WTC11 (cell line): ENCODE results near the gene ZBTB48. TPM values are rescaled to one million over a fixed set of nuclear protein-coding genes. Genes with fewer than 3 reads are reported as not detected.

ENCODE experiments used
- ATAC-seq: fragments of 200-7000 bp; cut with Tn5 transposase; 2 replicates; pipeline ENCODE4 v1.10.0; 2021; ENCODE audit warnings: mild to moderate bottlenecking, moderate library complexity
- CTCF ChIA-PET: fragments of 300-600 bp; sonication (Branson Sonifier 250); formaldehyde crosslinking; loops from one replicate; lab custom pipeline; 2021; ENCODE audit warnings: antibody characterized with exemption; lab: Charles Lee
- POLR2A ChIA-PET: fragments of 350-600 bp; sonication (Branson Sonifier 250); formaldehyde crosslinking; loops from one replicate; lab custom pipeline; 2021; ENCODE audit warnings: antibody characterized with exemption; lab: Charles Lee
- DNase-seq: peaks from one replicate; pipeline ENCODE4 v3.0.0; 2021; ENCODE audit warnings: low spot score
- H3K27ac Mint-ChIP-seq: 2 replicates; pipeline ENCODE4 v1.8.0; 2021; ENCODE audit warnings: mixed read lengths
- H3K27me3 Mint-ChIP-seq: 2 replicates; pipeline ENCODE4 v1.8.0; 2021; ENCODE audit warnings: low read depth, mild to moderate bottlenecking, moderate library complexity, mixed read lengths
- H3K36me3 Mint-ChIP-seq: 2 replicates; pipeline ENCODE4 v1.8.0; 2021; ENCODE audit warnings: mixed read lengths
- H3K4me1 Mint-ChIP-seq: 2 replicates; pipeline ENCODE4 v1.8.0; 2022; ENCODE audit warnings: mixed read lengths
- H3K4me3 Mint-ChIP-seq: 2 replicates; pipeline ENCODE4 v1.8.0; 2021; ENCODE audit warnings: mild to moderate bottlenecking, moderate library complexity, mixed read lengths
- H3K9me3 Mint-ChIP-seq: 2 replicates; pipeline ENCODE4 v1.8.0; 2021; ENCODE audit warnings: mixed read lengths
- ATF2 ChIP-seq: sonication (generic); formaldehyde crosslinking; IDR thresholded peaks from 2 replicates; pipeline ENCODE4 v1.8.1; 2022; ENCODE audit warnings: low read depth, missing genetic modification reagents, borderline replicate concordance
- CTCF ChIP-seq: fragments of 200-600 bp; IDR thresholded peaks from 2 replicates; pipeline ENCODE4 v1.8.0; 2022; ENCODE audit warnings: antibody characterized with exemption
- E2F4 ChIP-seq: sonication (generic); formaldehyde crosslinking; IDR thresholded peaks from 2 replicates; pipeline ENCODE4 v1.8.1; 2022; ENCODE audit warnings: low read depth, mild to moderate bottlenecking, moderate library complexity, missing genetic modification reagents, borderline replicate concordance
- ETV6 ChIP-seq: sonication (generic); formaldehyde crosslinking; IDR thresholded peaks from 2 replicates; pipeline ENCODE4 v1.8.1; 2022; ENCODE audit warnings: mild to moderate bottlenecking, missing genetic modification reagents
- FOXP1 ChIP-seq: sonication (generic); formaldehyde crosslinking; IDR thresholded peaks from 2 replicates; pipeline ENCODE4 v1.8.0; 2022; ENCODE audit warnings: missing genetic modification reagents, mild to moderate bottlenecking, moderate library complexity, borderline replicate concordance
- GTF2I ChIP-seq: fragments of 250-450 bp; sonication (Bioruptor Pico); conservative IDR thresholded peaks from 2 replicates; pipeline ENCODE4 v1.4.0; 2021; ENCODE audit warnings: mild to moderate bottlenecking
- IRF2 ChIP-seq: sonication (generic); formaldehyde crosslinking; IDR thresholded peaks from 2 replicates; pipeline ENCODE4 v1.8.0; 2022; ENCODE audit warnings: low read depth, missing genetic modification reagents, borderline replicate concordance
- KAT7 ChIP-seq: sonication (generic); formaldehyde crosslinking; IDR thresholded peaks from 2 replicates; pipeline ENCODE4 v1.8.1; 2023; ENCODE audit warnings: missing genetic modification reagents, mild to moderate bottlenecking, borderline replicate concordance
- NR3C1 ChIP-seq: sonication (generic); formaldehyde crosslinking; conservative IDR thresholded peaks from 2 replicates; pipeline ENCODE4 v1.8.1; 2023; ENCODE audit warnings: low read depth, mild to moderate bottlenecking, missing genetic modification reagents
- RORB ChIP-seq: fragments of 250-450 bp; sonication (Bioruptor Pico); IDR thresholded peaks from 2 replicates; pipeline ENCODE4 v1.9.0; 2021; ENCODE audit warnings: mild to moderate bottlenecking
- STAT6 ChIP-seq: sonication (generic); formaldehyde crosslinking; conservative IDR thresholded peaks from 2 replicates; pipeline ENCODE4 v1.8.1; 2023; ENCODE audit warnings: mild to moderate bottlenecking, low read depth, missing genetic modification reagents, moderate library complexity
- TP53 ChIP-seq: sonication (generic); formaldehyde crosslinking; IDR thresholded peaks from 2 replicates; pipeline ENCODE4 v1.8.1; 2023; ENCODE audit warnings: mild to moderate bottlenecking, missing genetic modification reagents
- USF2 ChIP-seq: sonication (generic); formaldehyde crosslinking; IDR thresholded peaks from 2 replicates; pipeline ENCODE4 v1.8.1; 2023; ENCODE audit warnings: mild to moderate bottlenecking, missing genetic modification reagents, moderate library complexity
- ZBTB21 ChIP-seq: sonication (generic); formaldehyde crosslinking; IDR thresholded peaks from 2 replicates; pipeline ENCODE4 v1.8.1; 2023; ENCODE audit warnings: mild to moderate bottlenecking, missing genetic modification reagents, borderline replicate concordance
- ZBTB43 ChIP-seq: sonication (generic); formaldehyde crosslinking; IDR thresholded peaks from 2 replicates; pipeline ENCODE4 v1.8.1; 2023; ENCODE audit warnings: mild to moderate bottlenecking, missing genetic modification reagents
- ZNF138 ChIP-seq: sonication (generic); formaldehyde crosslinking; conservative IDR thresholded peaks from 2 replicates; pipeline ENCODE4 v1.8.1; 2022; ENCODE audit warnings: mild to moderate bottlenecking, moderate library complexity, missing genetic modification reagents
- ZNF423 ChIP-seq: fragments of 250-450 bp; sonication (Bioruptor Pico); IDR thresholded peaks from 2 replicates; pipeline ENCODE4 v2.1.2; 2022; ENCODE audit warnings: mild to moderate bottlenecking, moderate library complexity
- ZNF425 ChIP-seq: fragments of 250-450 bp; sonication (Bioruptor Pico); conservative IDR thresholded peaks from 2 replicates; pipeline ENCODE4 v1.9.0; 2021; ENCODE audit warnings: mild to moderate bottlenecking
- total RNA-seq: library from RNA; stranded (reverse); gene quantifications from 3 replicates; pipeline ENCODE4 v1.2.3, GENCODE V29; 2021

ZBTB48 gene
- total RNA-seq, 1 experiment from 2014 or later, result 29.1 TPM

- TF ChIP-seq STAT6 (CRISPR knock-in tag), result no peak
These were observed 42.8 kb downstream of the ZBTB48 start (continued) for GRCh38 chr1:6622396-6623152.

GRCh38 chr1:6623269-6623965, 43.6 kb downstream of the ZBTB48 start:
- Mint-ChIP-seq H3K27ac (peak overlapping the region; percentile 79), H3K9me3 (no peaks in the 10 kb centered on the region), H3K4me1 (peaks cover 14% of the 10 kb centered on the region), H3K36me3 (peaks cover 54% of the 10 kb centered on the region), H3K27me3 (no peaks in the 10 kb centered on the region; the same call in 1 of the 2 replicates), H3K4me3 (no peak overlapping the region)
- ATAC-seq (no peak), DNase-seq (no peak)
- TF ChIP-seq IRF2 (CRISPR knock-in tag) (no peak), ZNF423 (CRISPR knock-in tag) (no peak), CTCF (no peak), ZNF138 (no peak), ATF2 (no peak), FOXP1 (no peak), RORB (no peak), ZBTB43 (CRISPR knock-in tag) (no peak), ZNF425 (CRISPR knock-in tag) (no peak), STAT6 (CRISPR knock-in tag) (no peak), GTF2I (no peak), NR3C1 (CRISPR knock-in tag) (no peak), KAT7 (no peak), ETV6 (no peak), ZBTB21 (CRISPR knock-in tag) (no peak), TP53 (CRISPR knock-in tag) (no peak), E2F4 (CRISPR knock-in tag) (no peak), USF2 (CRISPR knock-in tag) (no peak)
- POLR2A ChIA-PET, result interaction anchor here (1.3 kb wide), 1 partner anchor 19 kb away, joined by 3 read pairs; no protein-coding TSS in a partner anchor
- CTCF ChIA-PET, result interaction anchor here (0.5 to 2.5 kb wide), 4 partner anchors 11 to 70 kb away, joined by 3 to 8 read pairs (median 6); partner anchors contain the start of genes NOL9 and TAS1R1
